GM19035 (cell line): ENCODE measurements around the gene WASHC4.
"Not testable (repeated sequence)": the region's sequence is repeated elsewhere in the genome, so short reads cannot be mapped to it uniquely, and the experiment has no call there.

Source experiments
- ATAC-seq: cut with Tn5 transposase; IDR thresholded peaks from one replicate; pipeline ENCODE4 v1.9.1; 2021; ENCODE audit not compliant: unreplicated experiment

WASHC4 gene

DNA sequence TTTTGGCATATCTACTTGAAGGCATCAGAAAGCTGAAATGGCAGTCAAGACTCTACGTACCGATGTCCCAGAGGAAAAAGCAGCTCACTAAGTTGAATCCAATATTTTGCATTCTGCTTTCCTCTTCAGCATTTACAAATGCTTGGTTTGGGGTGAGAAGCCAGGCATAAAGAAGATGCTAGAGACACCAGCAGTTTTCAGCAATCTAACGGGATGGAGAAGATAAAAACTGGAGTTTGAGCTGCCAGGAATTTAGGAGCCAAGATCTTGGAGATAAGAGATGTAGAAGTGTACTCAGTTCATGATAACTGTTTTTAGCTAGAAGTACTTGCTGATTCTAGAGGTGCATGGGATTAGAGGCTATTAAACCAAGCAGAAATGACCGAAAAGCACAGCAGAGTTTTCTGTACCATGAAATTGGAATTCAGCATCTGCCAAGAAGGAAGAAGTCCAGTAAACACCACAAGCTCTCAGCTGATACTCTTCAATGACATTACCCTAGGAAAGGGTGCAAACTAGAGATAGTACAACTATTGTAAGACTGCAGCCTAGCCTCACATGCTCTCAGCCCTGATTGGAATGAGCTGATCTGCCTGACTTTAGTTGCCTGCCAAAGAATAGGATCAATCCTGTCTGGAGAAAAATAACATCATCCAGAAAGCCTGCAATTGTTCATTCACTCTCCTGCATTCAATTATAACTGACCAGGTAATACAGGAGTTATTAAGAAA lies 15.9 kb upstream of the WASHC4 start:
- no peak for ATAC-seq

GRCh38 chr12:105092336-105092735 lies 15.2 kb upstream of the WASHC4 start:
- ATAC-seq: no peak

GRCh38 chr12:105095338-105095737 lies 12.2 kb upstream of the WASHC4 start:
- ATAC-seq: not testable (repeated sequence)

GRCh38 chr12:105099356-105099755 lies 8.2 kb upstream of the WASHC4 start:
- ATAC-seq: no peak

- ATAC-seq: no peak
These were observed 7.1 kb upstream of the WASHC4 start for GRCh38 chr12:105100207-105100985.

GRCh38 chr12:105100998-105101397 lies 6.5 kb upstream of the WASHC4 start:
- ATAC-seq: no peak

DNA sequence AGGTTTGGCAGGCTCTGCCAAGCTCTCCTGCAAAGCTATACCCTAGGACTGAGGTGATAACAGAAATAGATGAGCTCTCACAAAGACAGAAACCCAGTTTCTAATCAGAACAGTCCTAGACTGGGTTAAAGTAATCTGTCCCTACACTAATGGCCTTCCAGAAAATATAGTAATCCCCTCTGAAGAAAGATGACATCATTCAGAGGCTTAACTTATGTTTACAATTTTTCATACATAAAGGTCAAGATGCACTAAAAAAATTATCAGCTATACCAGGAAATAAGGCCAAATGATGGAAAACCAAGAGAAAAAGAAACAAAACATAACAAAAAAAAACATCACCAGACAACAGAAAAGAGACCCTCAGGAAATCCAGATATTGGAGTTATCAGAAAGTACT lies 4.9 kb upstream of the WASHC4 start:
- ATAC-seq: no peak

GRCh38 chr12:105104762-105105161 lies 2.8 kb upstream of the WASHC4 start:
- no peak for ATAC-seq

DNA sequence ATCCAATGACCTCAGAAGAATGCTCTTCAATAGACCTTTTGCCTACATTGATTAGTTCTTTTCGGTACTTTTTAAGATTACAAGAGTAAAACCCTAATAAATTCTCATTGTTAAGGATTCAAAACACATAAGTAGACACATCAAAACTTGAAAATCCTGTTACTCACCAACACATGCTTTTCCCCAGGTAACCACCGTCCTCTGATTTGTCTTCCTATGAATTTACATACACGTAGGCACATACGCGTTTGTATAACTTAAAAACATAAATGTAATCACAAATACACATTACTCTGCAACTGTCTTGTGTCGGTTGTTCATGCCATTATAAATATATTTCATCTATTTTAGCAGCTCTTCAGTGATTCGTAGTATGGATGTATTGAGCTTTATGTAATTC lies 910 bp upstream of the WASHC4 start:
- no peak for ATAC-seq

GRCh38 chr12:105107171-105107493 lies 399 bp upstream of the WASHC4 start:
- peak; percentile 13 for ATAC-seq

DNA sequence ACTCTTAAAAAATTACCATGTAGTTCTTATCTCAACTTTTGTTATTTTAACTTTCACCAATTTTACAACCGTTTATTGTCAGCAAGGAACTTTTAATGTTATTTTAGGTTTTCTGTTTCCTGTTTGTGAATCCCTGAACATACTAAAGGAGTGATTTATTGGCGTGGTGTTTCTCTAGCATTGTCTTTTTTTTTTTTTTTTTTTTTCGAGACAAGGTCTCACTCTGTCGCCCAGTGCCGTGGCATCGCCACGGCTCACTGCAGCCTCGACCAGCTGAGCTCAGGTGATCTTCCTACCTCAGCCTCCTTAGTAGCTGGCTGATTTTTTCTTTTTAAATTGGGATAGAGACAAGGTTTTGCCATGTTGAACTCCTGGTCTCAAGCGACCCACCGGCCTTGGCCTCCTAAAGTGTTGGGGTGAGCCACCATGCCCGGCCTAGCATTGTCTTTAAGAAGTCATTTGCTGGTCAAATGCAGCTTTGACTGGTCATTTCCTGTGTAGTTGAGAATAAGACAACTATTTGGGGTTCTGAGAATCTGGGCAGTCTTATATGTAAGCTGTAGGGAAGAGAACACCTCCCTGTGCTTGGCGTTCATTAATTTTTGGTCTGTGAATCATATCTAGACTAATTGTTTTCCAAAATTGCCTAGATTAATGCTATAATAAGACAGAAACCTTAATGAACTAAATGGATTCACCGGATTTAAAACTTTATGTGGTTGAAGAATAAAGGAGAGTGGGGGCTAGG lies 2.1 kb downstream of the WASHC4 start:
- ATAC-seq: peak; percentile 27

DNA sequence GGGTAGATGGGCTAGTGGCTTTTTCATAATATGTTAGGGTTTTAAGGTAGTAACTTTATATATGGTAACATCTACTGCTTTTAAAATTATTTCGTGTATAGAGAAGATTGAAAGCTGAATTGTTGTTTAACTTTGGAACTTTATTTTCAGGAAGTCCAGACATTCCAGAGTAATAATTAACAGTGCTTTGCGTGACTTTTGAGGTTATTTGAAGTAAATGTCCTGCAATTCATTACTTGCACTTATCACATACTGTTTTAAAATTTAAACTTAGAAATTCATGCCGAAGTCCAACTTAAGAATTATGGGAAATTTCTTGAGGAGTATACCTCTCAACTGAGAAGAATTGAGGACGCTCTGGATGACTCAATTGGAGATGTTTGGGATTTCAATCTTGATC lies 3.3 kb downstream of the WASHC4 start:
- ATAC-seq: no peak

- no peak for ATAC-seq
These were observed 5.6 kb downstream of the WASHC4 start for GRCh38 chr12:105113094-105113493.

DNA sequence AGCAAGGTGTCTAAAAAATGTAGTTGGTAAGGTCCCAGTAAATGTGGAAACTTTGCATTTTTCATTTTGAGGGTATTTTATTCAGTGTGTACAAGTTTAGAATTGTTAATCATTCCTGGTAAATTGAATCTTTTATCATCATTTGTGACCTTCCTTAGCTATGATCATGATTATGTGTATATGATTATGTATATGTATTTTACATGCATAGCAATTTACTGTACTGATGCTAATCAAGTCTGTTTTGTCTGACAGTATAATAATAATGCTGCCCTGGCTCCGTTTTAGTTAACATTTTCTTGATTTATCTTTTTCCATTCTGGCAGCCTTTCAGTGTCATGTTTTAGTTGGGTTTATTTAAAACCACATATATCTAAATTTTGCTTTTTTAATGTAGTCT lies 9.4 kb downstream of the WASHC4 start:
- ATAC-seq: no peak

DNA sequence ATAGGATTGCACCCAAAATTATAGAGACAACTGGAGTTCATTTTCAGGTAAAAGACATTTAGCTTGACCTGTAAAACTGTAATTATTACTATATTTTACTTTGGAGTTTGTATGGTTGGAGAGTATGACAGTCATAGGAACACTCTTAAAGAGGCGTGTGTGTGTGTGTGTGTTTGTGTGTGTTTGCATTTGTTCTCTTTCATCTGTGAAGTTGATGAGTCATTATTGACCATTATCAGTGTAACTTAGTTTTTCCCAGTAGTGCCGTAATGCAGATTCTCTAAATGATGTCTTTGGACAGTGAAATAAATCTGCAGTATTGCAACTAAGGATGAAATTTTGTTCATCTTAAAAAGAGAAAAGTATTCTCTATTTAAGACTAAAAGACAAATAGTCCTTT lies 13.0 kb downstream of the WASHC4 start:
- ATAC-seq: no peak

DNA sequence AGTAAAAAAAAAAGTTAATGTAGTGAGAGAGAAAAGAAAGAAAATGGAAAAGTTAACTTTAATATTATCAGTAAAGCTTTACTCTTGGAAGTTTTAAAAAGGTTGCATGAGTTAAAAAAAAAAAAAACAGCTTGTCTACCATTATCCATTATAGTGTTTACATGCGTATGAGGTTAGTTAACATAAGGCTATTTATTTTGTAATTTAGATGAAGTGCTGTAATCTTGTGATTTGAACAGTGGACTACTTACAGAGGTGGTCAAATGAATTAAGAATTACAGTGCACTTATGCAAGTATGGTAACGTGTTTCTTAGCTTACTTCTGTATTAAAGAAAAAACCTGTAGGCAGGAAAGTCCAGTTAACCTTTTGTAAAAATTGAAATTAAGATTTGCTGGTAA lies 30.7 kb downstream of the WASHC4 start:
- ATAC-seq: no peak

- no peak for ATAC-seq
These were observed 33.9 kb downstream of the WASHC4 start for GRCh38 chr12:105141320-105141922.

DNA sequence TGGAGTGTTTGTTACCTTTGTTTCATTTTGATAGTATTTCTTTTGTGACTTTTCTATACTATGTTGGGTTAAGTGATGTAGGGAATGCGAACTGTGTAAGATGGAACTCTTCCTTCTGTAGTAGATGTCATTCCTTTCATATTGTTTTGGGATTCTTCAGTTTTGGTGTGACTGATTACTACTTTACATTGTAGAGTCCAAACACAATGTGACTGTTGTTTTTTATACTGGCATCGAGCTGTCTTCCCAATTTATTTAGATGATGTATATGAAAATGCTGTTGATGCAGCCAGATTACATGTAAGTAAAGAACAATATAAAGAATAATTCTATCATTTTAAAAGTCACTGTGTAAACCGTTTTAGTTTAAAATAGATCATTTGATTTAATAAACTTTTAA lies 34.7 kb downstream of the WASHC4 start:
- ATAC-seq: no peak

GRCh38 chr12:105156260-105156659 lies 48.7 kb downstream of the WASHC4 start:
- no peak for ATAC-seq

DNA sequence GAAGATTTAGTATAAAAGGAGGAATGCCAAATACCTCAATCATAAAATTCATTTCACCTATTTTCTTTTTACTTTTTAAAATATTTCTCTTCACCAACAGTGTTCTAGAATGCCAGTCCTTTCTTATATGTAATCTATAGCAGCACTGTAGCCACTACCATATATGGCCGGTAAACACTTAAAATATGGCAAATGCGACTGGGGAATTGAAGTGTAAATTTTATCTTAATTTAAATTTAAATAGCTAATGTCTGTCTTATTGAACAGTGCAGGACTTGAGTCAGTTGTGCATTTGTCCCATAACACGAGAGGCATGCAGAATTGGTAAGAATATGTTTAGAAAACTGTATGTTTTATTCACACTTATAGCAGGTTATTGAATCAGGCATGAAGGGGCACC lies 50.1 kb downstream of the WASHC4 start:
- no peak for ATAC-seq

DNA sequence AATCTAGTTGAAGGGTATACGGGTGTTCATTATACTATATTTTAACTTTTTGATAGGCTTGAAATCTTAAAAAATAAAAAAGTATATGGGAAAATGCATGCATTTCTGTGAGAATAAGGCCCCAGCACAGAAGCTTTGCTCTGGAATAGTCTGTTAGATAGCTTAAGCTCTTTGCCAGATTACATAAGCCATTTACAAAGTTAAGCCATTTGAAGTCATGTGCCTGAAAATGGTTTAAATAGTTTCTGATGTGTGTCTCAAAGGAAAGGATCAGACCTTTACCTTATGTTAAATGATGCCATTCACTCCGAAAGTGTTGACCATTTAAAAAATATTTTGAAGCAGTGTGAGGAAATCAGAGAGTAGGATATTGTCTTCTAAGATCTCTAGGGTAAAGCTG lies 51.3 kb downstream of the WASHC4 start:
- ATAC-seq: no peak

GRCh38 chr12:105162174-105162573 lies 54.6 kb downstream of the WASHC4 start:
- no peak for ATAC-seq
